GM12878 (cell line): Measurements from ENCODE around the gene KAZN. TPM values are rescaled to one million over a fixed set of nuclear protein-coding genes. Genes with fewer than 3 reads are reported as not detected.

Source experiments
- ATAC-seq: fragments of 200-7000 bp; cut with Tn5 transposase; 3 replicates; pipeline ENCODE4 v1.9.1; 2020; ENCODE audit warnings: mild to moderate bottlenecking, moderate library complexity
- BruUV-seq: library from RNA; stranded (reverse); fragments of 400-500 nt; replicated peaks from 2 replicates; lab custom pipeline; 2021; lab: Mats Ljungman, UMichigan
- CTCF ChIA-PET: fragments of 300-600 bp; sonication (Branson Sonifier 250); formaldehyde crosslinking; extraction: SDS; loops from one replicate; lab custom pipeline; 2021; ENCODE audit warnings: inconsistent platforms; lab: Yijun Ruan, JAX
- POLR2A ChIA-PET: fragments of 350-600 bp; formaldehyde crosslinking; extraction: SDS; loops from one replicate; lab custom pipeline; 2021; ENCODE audit warnings: inconsistent platforms; lab: Charles Lee
- RAD21 ChIA-PET: fragments of 300-600 bp; sonication (Branson Sonifier 250); formaldehyde crosslinking; loops from one replicate; lab custom pipeline; 2023; ENCODE audit warnings: antibody characterized with exemption; ENCODE audit not compliant: unreplicated experiment; lab: Charles Lee
- SMC1A ChIA-PET: fragments of 300-600 bp; sonication (Branson Sonifier 250); formaldehyde crosslinking; loops from one replicate; lab custom pipeline; 2023; ENCODE audit not compliant: unreplicated experiment, uncharacterized antibody; lab: Charles Lee
- DNase-seq: peaks from one replicate; pipeline ENCODE4 v3.0.0-alpha.2; 2011; ENCODE audit warnings: low read depth, low spot score
- FAIRE-seq: peaks from 3 replicates; lab custom pipeline; 2011; peaks lifted over from hg19 to GRCh38; lab: Jason Lieb, UNC
- H2AFZ ChIP-seq: 2 replicates; pipeline ENCODE4 v1.6.0; 2011; ENCODE audit warnings: low read depth, low read length, control low read depth; ENCODE audit not compliant: control insufficient read depth
- H3K27ac ChIP-seq: 2 replicates; pipeline ENCODE4 v1.5.1; 2011; ENCODE audit warnings: control low read depth; ENCODE audit not compliant: control insufficient read depth, insufficient read depth
- H3K27me3 ChIP-seq, 2 experiments: replicated peaks in 1 of 2; 2 replicates each; pipeline versions ENCODE4 v1.6.0 to v1.6.1; 2011; ENCODE audit warnings: low read length in 1 of 2; ENCODE audit not compliant: control insufficient read depth in 2 of 2, insufficient read depth in 2 of 2
- H3K36me3 ChIP-seq, 2 experiments: 2 replicates each; pipeline ENCODE4 v1.5.1; 2011; ENCODE audit warnings: low read length in 1 of 2; ENCODE audit not compliant: control insufficient read depth in 2 of 2, insufficient read depth in 2 of 2
- H3K4me1 ChIP-seq: 2 replicates; pipeline ENCODE4 v1.6.1; 2011; ENCODE audit warnings: mild to moderate bottlenecking, low read length, moderate library complexity, mixed read lengths; ENCODE audit not compliant: control insufficient read depth, insufficient read depth
- H3K4me2 ChIP-seq: 2 replicates; pipeline ENCODE4 v1.6.0; 2011; ENCODE audit warnings: control low read depth; ENCODE audit not compliant: control insufficient read depth, insufficient read depth
- H3K4me3 ChIP-seq: fragments of 200-600 bp; sonication (generic); 2 replicates; pipeline ENCODE4 v1.5.1; 2016
- H3K79me2 ChIP-seq: 2 replicates; pipeline ENCODE4 v1.6.0; 2011; ENCODE audit warnings: low read length; ENCODE audit not compliant: control insufficient read depth, insufficient read depth
- H3K9ac ChIP-seq: 2 replicates; pipeline ENCODE4 v1.8.0; 2011; ENCODE audit warnings: low read length, control low read depth, mixed read lengths; ENCODE audit not compliant: control insufficient read depth, insufficient read depth
- H3K9me3 ChIP-seq: replicated peaks from 3 replicates; pipeline ENCODE4 v1.5.1; 2011; ENCODE audit warnings: mild to moderate bottlenecking, low read length; ENCODE audit not compliant: control insufficient read depth, insufficient read depth
- H4K20me1 ChIP-seq: 2 replicates; pipeline ENCODE4 v1.6.0; 2011; ENCODE audit not compliant: control insufficient read depth, insufficient read depth
- BACH1 ChIP-seq: fragments of 450-650 bp; IDR thresholded peaks from 2 replicates; pipeline ENCODE4 v1.6.1; 2017; ENCODE audit warnings: mild to moderate bottlenecking, borderline replicate concordance
- CEBPZ ChIP-seq: fragments of 150-350 bp; IDR thresholded peaks from 2 replicates; pipeline ENCODE4 v1.6.1; 2016; ENCODE audit warnings: low read depth, low read length
- EGR1 ChIP-seq, 2 experiments: IDR thresholded peaks; 1 replicate in 1 of 2; 2 replicates in 1 of 2; pipeline ENCODE4 v1.6.1; 2011 to 2012; ENCODE audit warnings: low read depth in 2 of 2, low read length in 2 of 2, borderline replicate concordance in 1 of 2, mild to moderate bottlenecking in 1 of 2, moderate library complexity in 1 of 2
- FOXK2 ChIP-seq: fragments of 450-650 bp; IDR thresholded peaks from 2 replicates; pipeline ENCODE4 v1.6.1; 2017; ENCODE audit warnings: mild to moderate bottlenecking, moderate library complexity
- HDAC2 ChIP-seq: fragments of 200-600 bp; sonication (generic); IDR thresholded peaks from 2 replicates; pipeline ENCODE4 v1.6.1; 2017
- PAX5 ChIP-seq: IDR thresholded peaks from 2 replicates; pipeline ENCODE4 v1.6.1; 2011; ENCODE audit warnings: low read depth, low read length, borderline replicate concordance
- PML ChIP-seq: IDR thresholded peaks from 2 replicates; pipeline ENCODE4 v1.6.1; 2012; ENCODE audit warnings: low read length, inconsistent platforms
- PRDM15 ChIP-seq: fragments of 450-650 bp; formaldehyde crosslinking; IDR thresholded peaks from 2 replicates; pipeline ENCODE4 v1.4.0; 2020; ENCODE audit warnings: mild to moderate bottlenecking, moderate library complexity
- TCF12 ChIP-seq: IDR thresholded peaks from 2 replicates; pipeline ENCODE4 v1.6.1; 2011; ENCODE audit warnings: low read depth, mild to moderate bottlenecking, low read length
- ZNF207 ChIP-seq: fragments of 450-650 bp; IDR thresholded peaks from 2 replicates; pipeline ENCODE4 v1.6.1; 2014; ENCODE audit warnings: antibody characterized with exemption, mild to moderate bottlenecking, borderline replicate concordance
- WGBS: methylation state at CpG from one replicate; pipeline ENCODE4 v1.1.6; 2016; ENCODE audit warnings: low lambda C conversion rate; ENCODE audit not compliant: insufficient replicate concordance, insufficient coverage; ENCODE audit errors: missing lambda C conversion rate; 5-methylcytosine and 5-hydroxymethylcytosine counted together
- in situ Hi-C: fragments of 300-500 bp; cut with MboI; formaldehyde crosslinking; loops from 9 replicates; pipeline ENCODE4 v1.14.3; 2018; ENCODE audit warnings: mixed read lengths
- intact Hi-C: fragments of 100-400 bp; cut with micrococcal nuclease; formaldehyde crosslinking; loops from one replicate; pipeline ENCODE4 v1.14.2; 2022; ENCODE audit not compliant: unreplicated experiment
- polyA plus RNA-seq, 11 experiments: library from polyadenylated mRNA; depleted of rRNA in 4 of 11; unstranded in 6 of 11; stranded (reverse) in 5 of 11; fragments of >200 nt; fragmentation: Nextera tagmentation in 4 of 11; fragmentation: Illumina TruSeq in 1 of 11; extraction: Ambion mirVana in 4 of 11; extraction: Trizol in 1 of 11; gene quantifications; 1 replicate in 1 of 11; 2 replicates in 10 of 11; pipeline versions ENCODE4 v1.2.1 to v1.2.3, GENCODE V29; 2011 to 2016; ENCODE audit warnings: inconsistent platforms in 2 of 11, missing spikeins in 2 of 11, low read depth in 1 of 11
- total RNA-seq, 4 experiments: library from RNA; depleted of rRNA in 3 of 4; stranded (reverse); fragments of >200 nt in 3 of 4; fragmentation: Illumina TruSeq in 1 of 4; extraction: Trizol in 1 of 4; gene quantifications; 2 replicates each; pipeline versions ENCODE4 v1.2.1 to v1.2.3, GENCODE V29; 2013 to 2021

The KAZN gene
- total and polyA plus RNA-seq, 10 of the 15 experiments (the other 5 are each of a cell fraction or from before 2014, with no cell fraction given): 0.72 to 4.0 (median 1.2) TPM

GRCh38 chr1:14977338-14977931 lies 378.9 kb downstream of the KAZN start:
- peak; percentile 56; the same call in 1 of the 2 replicates for TF ChIP-seq PAX5
- TF ChIP-seq TCF12: no peak
- no peak for TF ChIP-seq HDAC2
- TF ChIP-seq, all 136 proteins: peak for 1
- H3K4me2 ChIP-seq: no peak overlapping the region
- ATAC-seq (no peak), FAIRE-seq (no peak), DNase-seq (no peak)
- no peaks in the 10 kb centered on the region for H3K27me3 ChIP-seq
- RAD21 ChIA-PET: no interaction called here
- no TSS peak for BruUV-seq
- intact Hi-C loops: no loop called here
- H3K27ac ChIP-seq: no peak overlapping the region
- no peaks in the 10 kb centered on the region for H3K79me2 ChIP-seq
- H3K36me3 ChIP-seq: no peaks in the 10 kb centered on the region
- no peaks in the 10 kb centered on the region for H4K20me1 ChIP-seq
- CTCF ChIA-PET: no interaction called here
- no peaks in the 10 kb centered on the region; the same call in 2 of the 3 replicates for H3K9me3 ChIP-seq
- H3K4me1 ChIP-seq: no peaks in the 10 kb centered on the region
- no peak overlapping the region for H2AFZ ChIP-seq
- in situ Hi-C loops: no loop called here
- H3K4me3 ChIP-seq: no peak overlapping the region
- WGBS: 17% methylated on average over 14 of the region's 15 CpGs
- POLR2A ChIA-PET: no interaction called here
- H3K9ac ChIP-seq: no peak overlapping the region
- SMC1A ChIA-PET: no interaction called here

GRCh38 chr1:14980621-14981218 lies 382.2 kb downstream of the KAZN start:
- CTCF ChIA-PET: no interaction called here
- Histone ChIP-seq H3K79me2 (no peaks in the 10 kb centered on the region), H3K27me3 (no peaks in the 10 kb centered on the region), H3K9me3 (no peaks in the 10 kb centered on the region), H3K27ac (no peak overlapping the region), H3K9ac (no peak overlapping the region), H3K36me3 (no peaks in the 10 kb centered on the region), H2AFZ (no peak overlapping the region), H3K4me3 (no peak overlapping the region), H4K20me1 (no peaks in the 10 kb centered on the region), H3K4me1 (no peaks in the 10 kb centered on the region), H3K4me2 (no peak overlapping the region)
- POLR2A ChIA-PET: no interaction called here
- FAIRE-seq (no peak), DNase-seq (no peak), ATAC-seq (no peak)
- no TSS peak for BruUV-seq
- in situ Hi-C loops: no loop called here
- SMC1A ChIA-PET: no interaction called here
- whole genome bisulfite sequencing: 21% methylated on average over 16 of the region's 17 CpGs
- RAD21 ChIA-PET: no interaction called here
- intact Hi-C loops: no loop called here
- no peak for TF ChIP-seq PRDM15 (CRISPR knock-in tag)
- no peak for TF ChIP-seq BACH1
- no peak for TF ChIP-seq PML
- TF ChIP-seq FOXK2: no peak
- no peak for TF ChIP-seq CEBPZ
- TF ChIP-seq EGR1 (IDR thresholded peaks at IDR 0.05; ENCODE audit: borderline replicate concordance in 1 of 2, low read depth in 2 of 2, low read length in 2 of 2): no peak
- TF ChIP-seq TCF12: no peak
- TF ChIP-seq ZNF207: no peak
